GM23338 (cell line): Measurements from ENCODE around the gene USP36. TPM values are rescaled to one million over a fixed set of nuclear protein-coding genes. Genes with fewer than 3 reads are reported as not detected.

Experiments
- ATAC-seq: fragments of 200-7000 bp; cut with Tn5 transposase; 3 replicates; pipeline ENCODE4 v1.9.1; 2020
- DNase-seq: peaks from one replicate; pipeline ENCODE4 v3.0.0-alpha.2; 2015; ENCODE audit warnings: low spot score
- H2AFZ ChIP-seq: fragments of 200-600 bp; sonication (generic); 2 replicates; pipeline ENCODE4 v1.8.0; 2016; ENCODE audit warnings: antibody characterized with exemption, mild to moderate bottlenecking, moderate library complexity
- H3F3A ChIP-seq: fragments of 200-600 bp; sonication (generic); replicated peaks from 2 replicates; pipeline ENCODE4 v1.8.0; 2017; ENCODE audit warnings: antibody characterized with exemption, mixed run types, low read depth
- H3K27ac ChIP-seq: fragments of 200-600 bp; sonication (generic); 2 replicates; pipeline ENCODE4 v1.6.1; 2016; ENCODE audit warnings: low read depth
- H3K27me3 ChIP-seq: fragments of 200-600 bp; sonication (generic); 2 replicates; pipeline ENCODE4 v1.8.0; 2016; ENCODE audit warnings: mild to moderate bottlenecking, mixed run types, moderate library complexity; ENCODE audit not compliant: insufficient read depth
- H3K36me3 ChIP-seq: fragments of 200-600 bp; sonication (generic); 2 replicates; pipeline ENCODE4 v1.8.0; 2016; ENCODE audit warnings: mild to moderate bottlenecking; ENCODE audit not compliant: insufficient read depth
- H3K4me1 ChIP-seq: fragments of 200-600 bp; sonication (generic); 2 replicates; pipeline ENCODE4 v1.8.0; 2016; ENCODE audit warnings: mild to moderate bottlenecking, moderate library complexity; ENCODE audit not compliant: insufficient read depth
- H3K4me2 ChIP-seq: fragments of 200-600 bp; sonication (generic); 2 replicates; pipeline ENCODE4 v1.7.1; 2017; ENCODE audit warnings: mixed run types
- H3K4me3 ChIP-seq: fragments of 200-600 bp; sonication (generic); 2 replicates; pipeline ENCODE4 v1.6.1; 2016; ENCODE audit warnings: mixed run types
- H3K79me2 ChIP-seq: fragments of 200-600 bp; sonication (generic); replicated peaks from 2 replicates; pipeline ENCODE4 v1.8.0; 2017; ENCODE audit warnings: mild to moderate bottlenecking; ENCODE audit not compliant: insufficient read depth
- H3K9me2 ChIP-seq: fragments of 200-600 bp; sonication (generic); 2 replicates; pipeline ENCODE4 v1.8.0; 2017; ENCODE audit not compliant: insufficient read depth
- H4K20me1 ChIP-seq: fragments of 200-600 bp; sonication (generic); replicated peaks from 2 replicates; pipeline ENCODE4 v1.8.0; 2017; ENCODE audit warnings: mild to moderate bottlenecking; ENCODE audit not compliant: insufficient read depth
- H3K27ac Mint-ChIP-seq: 2 replicates; pipeline ENCODE4 v1.8.0; 2020; ENCODE audit warnings: inconsistent platforms, mild to moderate bottlenecking, moderate library complexity, mixed read lengths
- H3K27me3 Mint-ChIP-seq: 3 replicates; pipeline ENCODE4 v1.8.0; 2022; ENCODE audit warnings: low read depth, mild to moderate bottlenecking, moderate library complexity, mixed read lengths, inconsistent platforms; ENCODE audit not compliant: insufficient read depth, poor library complexity
- H3K36me3 Mint-ChIP-seq: 3 replicates; pipeline ENCODE4 v1.8.0; 2021; ENCODE audit warnings: low read depth, mild to moderate bottlenecking, inconsistent platforms, moderate library complexity, mixed read lengths
- H3K4me1 Mint-ChIP-seq: 3 replicates; pipeline ENCODE4 v1.8.0; 2020; ENCODE audit warnings: mild to moderate bottlenecking, inconsistent platforms, mixed read lengths
- H3K4me3 Mint-ChIP-seq: 3 replicates; pipeline ENCODE4 v1.8.0; 2021; ENCODE audit warnings: moderate library complexity, mild to moderate bottlenecking, inconsistent platforms, mixed read lengths
- H3K9me3 Mint-ChIP-seq: 3 replicates; pipeline ENCODE4 v1.8.0; 2020; ENCODE audit warnings: moderate library complexity, mild to moderate bottlenecking, inconsistent platforms, mixed read lengths
- EZH2 ChIP-seq: fragments of 200-600 bp; sonication (generic); IDR thresholded peaks from one replicate; pipeline ENCODE4 v1.8.0; 2017; ENCODE audit warnings: antibody characterized with exemption, mild to moderate bottlenecking, low read depth; ENCODE audit not compliant: unreplicated experiment
- EZH2phosphoT487 ChIP-seq: fragments of 200-600 bp; sonication (generic); IDR thresholded peaks from one replicate; pipeline ENCODE4 v1.8.1; 2018; ENCODE audit warnings: antibody characterized with exemption; ENCODE audit not compliant: unreplicated experiment
- NANOG ChIP-seq: IDR thresholded peaks from 2 replicates; pipeline ENCODE4 v1.6.1; 2016; ENCODE audit warnings: antibody characterized with exemption, borderline replicate concordance
- POLR2AphosphoS5 ChIP-seq: IDR thresholded peaks from 2 replicates; pipeline ENCODE4 v1.6.1; 2016; ENCODE audit warnings: antibody characterized with exemption, low read depth
- ZNF114 ChIP-seq: fragments of 250-450 bp; sonication (Bioruptor Pico); IDR thresholded peaks from 2 replicates; pipeline ENCODE4 v1.5.0; 2020; ENCODE audit warnings: mild to moderate bottlenecking, moderate library complexity
- ZNF331 ChIP-seq: fragments of 250-450 bp; sonication (Bioruptor Pico); IDR thresholded peaks from 2 replicates; pipeline ENCODE4 v1.5.0; 2020; ENCODE audit warnings: low read depth, mild to moderate bottlenecking, moderate library complexity
- polyA plus RNA-seq: library from polyadenylated mRNA; unstranded; fragments of >200 nt; fragmentation: Nextera tagmentation; extraction: Ambion mirVana; gene quantifications from 2 replicates; pipeline ENCODE4 v1.2.1, GENCODE V29; 2016
- total RNA-seq: library from RNA; depleted of rRNA; stranded (reverse); fragments of >200 nt; shearing (Covaris generic); gene quantifications from 2 replicates; pipeline ENCODE4 v1.2.3, GENCODE V29; 2014
- TF ChIP-seq, protein P1 (sequence below): IDR thresholded peaks from 2 replicates; pipeline ENCODE4 v1.6.1; 2016; ENCODE audit warnings: antibody characterized with exemption
- TF ChIP-seq, protein P2 (sequence below): fragments of 250-450 bp; sonication (Bioruptor Pico); IDR thresholded peaks from 2 replicates; pipeline ENCODE4 v1.5.0; 2020; ENCODE audit warnings: mild to moderate bottlenecking, moderate library complexity
- TF ChIP-seq, protein P3 (sequence below), 2 experiments: fragments of 200-600 bp in 1 of 2; sonication (generic) in 1 of 2; conservative IDR thresholded peaks; 2 replicates each; pipeline versions ENCODE4 v1.5.1 to v1.6.1; 2016 to 2017; ENCODE audit warnings: antibody characterized with exemption in 2 of 2, low read depth in 2 of 2, mild to moderate bottlenecking in 2 of 2, moderate library complexity in 1 of 2
- TF ChIP-seq, protein P4 (sequence below): IDR thresholded peaks from one replicate; pipeline ENCODE4 v1.6.1; 2018; ENCODE audit warnings: antibody characterized with exemption; ENCODE audit not compliant: unreplicated experiment

Gene USP36
- total and polyA plus RNA-seq, 2 experiments from 2014 or later, result 36.2 to 55.5 TPM

DNA sequence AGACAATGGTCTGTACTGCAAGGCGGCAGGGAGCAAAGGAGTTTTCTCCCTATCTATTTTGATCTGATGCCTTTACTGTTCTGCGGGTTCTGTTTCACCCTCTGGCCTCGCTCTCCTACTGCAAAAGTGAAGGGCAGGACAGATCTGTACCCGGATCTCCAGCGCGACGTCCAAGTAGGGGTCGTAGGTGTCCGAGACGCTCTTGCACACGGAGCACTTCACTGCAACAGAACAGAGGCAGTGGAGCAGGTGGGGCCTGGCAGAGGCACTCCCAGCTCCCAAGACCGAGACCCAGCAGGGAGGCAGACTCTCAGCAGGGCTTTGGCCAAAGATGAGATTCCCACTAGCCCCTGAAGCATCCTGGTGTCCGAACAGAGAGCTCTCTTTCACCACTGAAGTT, 19.8 kb downstream of the USP36 start:
- H3K36me3 Mint-ChIP-seq, result peaks cover 90% of the 10 kb centered on the region
- Histone ChIP-seq H3K79me2 (peaks cover 7% of the 10 kb centered on the region), H3F3A (peaks cover 5% of the 10 kb centered on the region; the same call in 1 of the 2 replicates), H4K20me1 (peaks cover 26% of the 10 kb centered on the region), H3K4me1 (no peaks in the 10 kb centered on the region), H3K4me2 (no peak overlapping the region), H3K27me3 (no peaks in the 10 kb centered on the region), H3K4me3 (no peak overlapping the region), H3K36me3 (peaks cover 51% of the 10 kb centered on the region), H3K9me2 (no peaks in the 10 kb centered on the region), H2AFZ (no peak overlapping the region), H3K27ac (no peak overlapping the region)
- no peaks in the 10 kb centered on the region; the same call in 2 of the 3 replicates for H3K9me3 Mint-ChIP-seq
- H3K4me1 Mint-ChIP-seq, result no peaks in the 10 kb centered on the region
- no peak for DNase-seq
- H3K27ac Mint-ChIP-seq, result no peak overlapping the region
- TF ChIP-seq, protein P1, sequence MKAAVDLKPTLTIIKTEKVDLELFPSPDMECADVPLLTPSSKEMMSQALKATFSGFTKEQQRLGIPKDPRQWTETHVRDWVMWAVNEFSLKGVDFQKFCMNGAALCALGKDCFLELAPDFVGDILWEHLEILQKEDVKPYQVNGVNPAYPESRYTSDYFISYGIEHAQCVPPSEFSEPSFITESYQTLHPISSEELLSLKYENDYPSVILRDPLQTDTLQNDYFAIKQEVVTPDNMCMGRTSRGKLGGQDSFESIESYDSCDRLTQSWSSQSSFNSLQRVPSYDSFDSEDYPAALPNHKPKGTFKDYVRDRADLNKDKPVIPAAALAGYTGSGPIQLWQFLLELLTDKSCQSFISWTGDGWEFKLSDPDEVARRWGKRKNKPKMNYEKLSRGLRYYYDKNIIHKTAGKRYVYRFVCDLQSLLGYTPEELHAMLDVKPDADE, result no peak
- no peak for TF ChIP-seq POLR2AphosphoS5
- TF ChIP-seq, protein P2, sequence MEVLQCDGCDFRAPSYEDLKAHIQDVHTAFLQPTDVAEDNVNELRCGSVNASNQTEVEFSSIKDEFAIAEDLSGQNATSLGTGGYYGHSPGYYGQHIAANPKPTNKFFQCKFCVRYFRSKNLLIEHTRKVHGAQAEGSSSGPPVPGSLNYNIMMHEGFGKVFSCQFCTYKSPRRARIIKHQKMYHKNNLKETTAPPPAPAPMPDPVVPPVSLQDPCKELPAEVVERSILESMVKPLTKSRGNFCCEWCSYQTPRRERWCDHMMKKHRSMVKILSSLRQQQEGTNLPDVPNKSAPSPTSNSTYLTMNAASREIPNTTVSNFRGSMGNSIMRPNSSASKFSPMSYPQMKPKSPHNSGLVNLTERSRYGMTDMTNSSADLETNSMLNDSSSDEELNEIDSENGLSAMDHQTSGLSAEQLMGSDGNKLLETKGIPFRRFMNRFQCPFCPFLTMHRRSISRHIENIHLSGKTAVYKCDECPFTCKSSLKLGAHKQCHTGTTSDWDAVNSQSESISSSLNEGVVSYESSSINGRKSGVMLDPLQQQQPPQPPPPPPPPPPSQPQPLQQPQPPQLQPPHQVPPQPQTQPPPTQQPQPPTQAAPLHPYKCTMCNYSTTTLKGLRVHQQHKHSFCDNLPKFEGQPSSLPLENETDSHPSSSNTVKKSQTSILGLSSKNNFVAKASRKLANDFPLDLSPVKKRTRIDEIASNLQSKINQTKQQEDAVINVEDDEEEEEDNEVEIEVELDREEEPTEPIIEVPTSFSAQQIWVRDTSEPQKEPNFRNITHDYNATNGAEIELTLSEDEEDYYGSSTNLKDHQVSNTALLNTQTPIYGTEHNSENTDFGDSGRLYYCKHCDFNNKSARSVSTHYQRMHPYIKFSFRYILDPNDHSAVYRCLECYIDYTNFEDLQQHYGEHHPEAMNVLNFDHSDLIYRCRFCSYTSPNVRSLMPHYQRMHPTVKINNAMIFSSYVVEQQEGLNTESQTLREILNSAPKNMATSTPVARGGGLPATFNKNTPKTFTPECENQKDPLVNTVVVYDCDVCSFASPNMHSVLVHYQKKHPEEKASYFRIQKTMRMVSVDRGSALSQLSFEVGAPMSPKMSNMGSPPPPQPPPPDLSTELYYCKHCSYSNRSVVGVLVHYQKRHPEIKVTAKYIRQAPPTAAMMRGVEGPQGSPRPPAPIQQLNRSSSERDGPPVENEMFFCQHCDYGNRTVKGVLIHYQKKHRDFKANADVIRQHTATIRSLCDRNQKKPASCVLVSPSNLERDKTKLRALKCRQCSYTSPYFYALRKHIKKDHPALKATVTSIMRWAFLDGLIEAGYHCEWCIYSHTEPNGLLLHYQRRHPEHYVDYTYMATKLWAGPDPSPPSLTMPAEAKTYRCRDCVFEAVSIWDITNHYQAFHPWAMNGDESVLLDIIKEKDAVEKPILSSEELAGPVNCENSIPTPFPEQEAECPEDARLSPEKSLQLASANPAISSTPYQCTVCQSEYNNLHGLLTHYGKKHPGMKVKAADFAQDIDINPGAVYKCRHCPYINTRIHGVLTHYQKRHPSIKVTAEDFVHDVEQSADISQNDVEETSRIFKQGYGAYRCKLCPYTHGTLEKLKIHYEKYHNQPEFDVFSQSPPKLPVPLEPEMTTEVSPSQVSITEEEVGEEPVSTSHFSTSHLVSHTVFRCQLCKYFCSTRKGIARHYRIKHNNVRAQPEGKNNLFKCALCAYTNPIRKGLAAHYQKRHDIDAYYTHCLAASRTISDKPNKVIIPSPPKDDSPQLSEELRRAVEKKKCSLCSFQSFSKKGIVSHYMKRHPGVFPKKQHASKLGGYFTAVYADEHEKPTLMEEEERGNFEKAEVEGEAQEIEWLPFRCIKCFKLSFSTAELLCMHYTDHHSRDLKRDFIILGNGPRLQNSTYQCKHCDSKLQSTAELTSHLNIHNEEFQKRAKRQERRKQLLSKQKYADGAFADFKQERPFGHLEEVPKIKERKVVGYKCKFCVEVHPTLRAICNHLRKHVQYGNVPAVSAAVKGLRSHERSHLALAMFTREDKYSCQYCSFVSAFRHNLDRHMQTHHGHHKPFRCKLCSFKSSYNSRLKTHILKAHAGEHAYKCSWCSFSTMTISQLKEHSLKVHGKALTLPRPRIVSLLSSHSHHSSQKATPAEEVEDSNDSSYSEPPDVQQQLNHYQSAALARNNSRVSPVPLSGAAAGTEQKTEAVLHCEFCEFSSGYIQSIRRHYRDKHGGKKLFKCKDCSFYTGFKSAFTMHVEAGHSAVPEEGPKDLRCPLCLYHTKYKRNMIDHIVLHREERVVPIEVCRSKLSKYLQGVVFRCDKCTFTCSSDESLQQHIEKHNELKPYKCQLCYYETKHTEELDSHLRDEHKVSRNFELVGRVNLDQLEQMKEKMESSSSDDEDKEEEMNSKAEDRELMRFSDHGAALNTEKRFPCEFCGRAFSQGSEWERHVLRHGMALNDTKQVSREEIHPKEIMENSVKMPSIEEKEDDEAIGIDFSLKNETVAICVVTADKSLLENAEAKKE (CRISPR knock-in tag), result no peak
- TF ChIP-seq, protein P3, sequence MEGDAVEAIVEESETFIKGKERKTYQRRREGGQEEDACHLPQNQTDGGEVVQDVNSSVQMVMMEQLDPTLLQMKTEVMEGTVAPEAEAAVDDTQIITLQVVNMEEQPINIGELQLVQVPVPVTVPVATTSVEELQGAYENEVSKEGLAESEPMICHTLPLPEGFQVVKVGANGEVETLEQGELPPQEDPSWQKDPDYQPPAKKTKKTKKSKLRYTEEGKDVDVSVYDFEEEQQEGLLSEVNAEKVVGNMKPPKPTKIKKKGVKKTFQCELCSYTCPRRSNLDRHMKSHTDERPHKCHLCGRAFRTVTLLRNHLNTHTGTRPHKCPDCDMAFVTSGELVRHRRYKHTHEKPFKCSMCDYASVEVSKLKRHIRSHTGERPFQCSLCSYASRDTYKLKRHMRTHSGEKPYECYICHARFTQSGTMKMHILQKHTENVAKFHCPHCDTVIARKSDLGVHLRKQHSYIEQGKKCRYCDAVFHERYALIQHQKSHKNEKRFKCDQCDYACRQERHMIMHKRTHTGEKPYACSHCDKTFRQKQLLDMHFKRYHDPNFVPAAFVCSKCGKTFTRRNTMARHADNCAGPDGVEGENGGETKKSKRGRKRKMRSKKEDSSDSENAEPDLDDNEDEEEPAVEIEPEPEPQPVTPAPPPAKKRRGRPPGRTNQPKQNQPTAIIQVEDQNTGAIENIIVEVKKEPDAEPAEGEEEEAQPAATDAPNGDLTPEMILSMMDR (conservative IDR thresholded peaks at IDR 0.05; ENCODE audit: low read depth in 2 of 2), result no peak
- no peak for TF ChIP-seq NANOG
- TF ChIP-seq EZH2, result no peak
- TF ChIP-seq ZNF114 (CRISPR knock-in tag), result no peak
- TF ChIP-seq EZH2phosphoT487, result no peak
- TF ChIP-seq, protein P4, sequence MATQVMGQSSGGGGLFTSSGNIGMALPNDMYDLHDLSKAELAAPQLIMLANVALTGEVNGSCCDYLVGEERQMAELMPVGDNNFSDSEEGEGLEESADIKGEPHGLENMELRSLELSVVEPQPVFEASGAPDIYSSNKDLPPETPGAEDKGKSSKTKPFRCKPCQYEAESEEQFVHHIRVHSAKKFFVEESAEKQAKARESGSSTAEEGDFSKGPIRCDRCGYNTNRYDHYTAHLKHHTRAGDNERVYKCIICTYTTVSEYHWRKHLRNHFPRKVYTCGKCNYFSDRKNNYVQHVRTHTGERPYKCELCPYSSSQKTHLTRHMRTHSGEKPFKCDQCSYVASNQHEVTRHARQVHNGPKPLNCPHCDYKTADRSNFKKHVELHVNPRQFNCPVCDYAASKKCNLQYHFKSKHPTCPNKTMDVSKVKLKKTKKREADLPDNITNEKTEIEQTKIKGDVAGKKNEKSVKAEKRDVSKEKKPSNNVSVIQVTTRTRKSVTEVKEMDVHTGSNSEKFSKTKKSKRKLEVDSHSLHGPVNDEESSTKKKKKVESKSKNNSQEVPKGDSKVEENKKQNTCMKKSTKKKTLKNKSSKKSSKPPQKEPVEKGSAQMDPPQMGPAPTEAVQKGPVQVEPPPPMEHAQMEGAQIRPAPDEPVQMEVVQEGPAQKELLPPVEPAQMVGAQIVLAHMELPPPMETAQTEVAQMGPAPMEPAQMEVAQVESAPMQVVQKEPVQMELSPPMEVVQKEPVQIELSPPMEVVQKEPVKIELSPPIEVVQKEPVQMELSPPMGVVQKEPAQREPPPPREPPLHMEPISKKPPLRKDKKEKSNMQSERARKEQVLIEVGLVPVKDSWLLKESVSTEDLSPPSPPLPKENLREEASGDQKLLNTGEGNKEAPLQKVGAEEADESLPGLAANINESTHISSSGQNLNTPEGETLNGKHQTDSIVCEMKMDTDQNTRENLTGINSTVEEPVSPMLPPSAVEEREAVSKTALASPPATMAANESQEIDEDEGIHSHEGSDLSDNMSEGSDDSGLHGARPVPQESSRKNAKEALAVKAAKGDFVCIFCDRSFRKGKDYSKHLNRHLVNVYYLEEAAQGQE, result no peak
- TF ChIP-seq ZNF331 (CRISPR knock-in tag), result no peak
- H3K4me3 Mint-ChIP-seq, result no peak overlapping the region
- ATAC-seq, result no peak
- H3K27me3 Mint-ChIP-seq, result no peaks in the 10 kb centered on the region
